HG02610 (cell line): Measurements from ENCODE around the gene VTN.
"Not testable (repeated sequence)": the region's sequence is repeated elsewhere in the genome, so short reads cannot be mapped to it uniquely, and the experiment has no call there.

Experiments used
- ATAC-seq: cut with Tn5 transposase; IDR thresholded peaks from one replicate; pipeline ENCODE4 v1.9.1; 2021; ENCODE audit warnings: mild to moderate bottlenecking, moderate library complexity; ENCODE audit not compliant: unreplicated experiment

VTN gene

GRCh38 chr17:28344011-28344410 lies 26.1 kb downstream of the VTN start:
- ATAC-seq = no peak

- no peak for ATAC-seq
These were observed 26.6 kb downstream of the VTN start for GRCh38 chr17:28343491-28343932.

DNA sequence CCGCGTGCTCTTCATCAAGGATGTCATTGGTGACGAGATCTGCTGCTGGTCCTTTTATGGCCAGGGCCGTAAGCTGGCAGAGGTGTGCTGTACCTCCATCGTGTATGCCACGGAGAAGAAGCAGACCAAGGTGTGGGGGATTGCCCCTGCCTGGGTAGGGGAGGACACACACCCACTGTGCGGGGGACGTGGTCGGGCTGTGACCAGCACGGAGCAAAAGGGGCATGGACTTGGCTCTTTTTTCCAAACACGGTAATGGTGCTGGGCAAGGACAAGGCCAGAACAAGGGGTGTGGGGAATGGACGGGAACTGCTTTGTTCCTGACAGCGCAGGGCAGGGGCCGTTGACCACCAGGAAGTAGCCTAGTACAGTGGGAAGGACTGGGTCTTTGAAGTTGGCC lies 27.8 kb downstream of the VTN start:
- no peak for ATAC-seq

- no peak for ATAC-seq
These were observed 28.6 kb downstream of the VTN start for GRCh38 chr17:28341516-28341915.

DNA sequence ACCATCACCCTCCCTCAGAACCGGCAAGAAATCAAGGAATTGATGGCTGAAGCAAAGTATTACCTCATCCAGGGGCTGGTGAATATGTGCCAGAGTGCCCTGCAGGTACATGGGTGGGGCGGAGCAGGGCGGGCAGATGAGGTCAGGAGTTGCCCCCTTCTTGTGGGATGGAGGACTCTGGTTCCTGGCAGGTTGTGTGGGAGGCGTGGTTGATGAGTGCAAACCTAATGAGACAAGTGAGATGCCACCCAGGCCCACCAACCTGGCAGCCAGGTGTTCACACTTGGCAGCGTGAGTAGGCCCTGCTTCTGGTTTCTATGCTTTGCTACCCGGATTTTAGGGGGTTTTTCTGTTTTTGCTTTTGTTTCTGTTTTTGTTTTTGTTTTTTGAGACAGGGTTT lies 29.7 kb downstream of the VTN start:
- ATAC-seq = no peak

DNA sequence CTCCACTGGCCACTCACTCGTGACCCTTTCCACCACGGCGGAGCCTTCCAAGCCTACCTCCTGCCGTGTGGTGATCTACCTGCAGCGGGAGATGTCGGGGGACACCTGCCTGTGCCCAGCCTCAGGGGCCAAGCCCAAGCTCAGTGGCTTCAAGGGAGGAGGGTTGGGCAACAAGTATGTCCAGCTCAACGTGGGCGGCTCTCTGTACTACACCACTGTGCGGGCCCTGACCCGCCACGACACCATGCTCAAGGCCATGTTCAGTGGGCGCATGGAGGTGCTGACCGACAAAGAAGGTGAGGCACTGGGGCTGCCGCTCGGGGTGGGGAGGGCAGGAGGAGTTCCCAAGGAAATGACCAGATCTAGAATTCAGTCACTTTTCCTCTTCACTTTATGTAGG lies 30.7 kb downstream of the VTN start:
- ATAC-seq = no peak

DNA sequence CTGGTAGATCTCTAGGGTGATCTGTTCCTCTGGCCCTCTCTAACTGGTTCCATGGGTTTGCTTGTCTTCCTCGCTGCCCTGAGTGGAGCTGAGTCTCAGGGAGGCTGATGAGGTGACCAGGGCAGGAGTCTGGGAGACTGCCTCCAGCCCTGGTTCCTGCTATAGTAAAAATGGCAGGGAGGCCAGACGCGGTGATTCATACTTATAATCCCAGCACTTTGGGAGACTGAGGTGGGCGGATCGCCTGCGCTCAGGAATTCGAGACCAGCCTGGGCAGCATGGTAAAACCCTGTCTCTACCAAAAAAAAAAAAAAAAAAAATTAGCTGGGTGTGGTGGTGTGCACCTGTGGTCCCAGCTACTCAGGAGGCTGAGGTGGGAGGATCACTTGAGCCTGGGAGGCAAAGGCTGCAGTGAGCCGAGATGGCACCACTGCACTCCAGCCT lies 31.3 kb downstream of the VTN start:
- not testable (repeated sequence) for ATAC-seq

DNA sequence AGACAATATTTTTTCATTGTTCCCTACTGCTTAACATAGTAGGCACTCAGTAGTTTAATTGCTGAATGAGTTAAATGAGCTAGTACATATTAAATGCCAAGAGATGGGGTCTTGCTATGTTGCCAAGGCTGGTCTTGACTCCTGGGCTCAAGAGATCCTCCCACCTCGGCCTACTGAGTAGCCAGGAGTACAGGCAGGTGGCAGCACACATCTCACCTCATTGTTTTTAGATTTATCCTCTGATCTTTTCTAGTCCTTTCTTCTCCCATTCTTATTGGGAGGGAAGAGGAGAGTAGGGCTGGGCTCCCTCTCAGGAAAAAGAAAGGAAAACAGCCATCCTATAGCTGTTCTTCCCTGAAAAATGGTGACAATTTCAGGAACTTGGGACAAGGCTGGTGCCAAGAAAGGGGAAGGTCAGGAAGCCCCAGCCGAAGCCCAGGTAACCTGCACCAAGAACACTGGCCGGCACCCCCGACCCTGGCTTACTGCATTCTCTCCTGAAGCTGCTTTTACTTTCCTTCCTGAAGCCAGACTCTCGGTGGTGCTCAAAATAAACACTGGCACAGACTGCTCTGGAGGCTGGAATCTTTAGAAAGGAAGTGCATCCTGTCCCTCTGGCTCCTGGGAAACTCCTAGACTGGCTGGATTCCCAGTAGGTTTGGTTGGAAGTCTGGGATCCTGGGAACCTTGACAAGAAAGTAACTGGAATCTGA lies 31.9 kb downstream of the VTN start:
- ATAC-seq = no peak

DNA sequence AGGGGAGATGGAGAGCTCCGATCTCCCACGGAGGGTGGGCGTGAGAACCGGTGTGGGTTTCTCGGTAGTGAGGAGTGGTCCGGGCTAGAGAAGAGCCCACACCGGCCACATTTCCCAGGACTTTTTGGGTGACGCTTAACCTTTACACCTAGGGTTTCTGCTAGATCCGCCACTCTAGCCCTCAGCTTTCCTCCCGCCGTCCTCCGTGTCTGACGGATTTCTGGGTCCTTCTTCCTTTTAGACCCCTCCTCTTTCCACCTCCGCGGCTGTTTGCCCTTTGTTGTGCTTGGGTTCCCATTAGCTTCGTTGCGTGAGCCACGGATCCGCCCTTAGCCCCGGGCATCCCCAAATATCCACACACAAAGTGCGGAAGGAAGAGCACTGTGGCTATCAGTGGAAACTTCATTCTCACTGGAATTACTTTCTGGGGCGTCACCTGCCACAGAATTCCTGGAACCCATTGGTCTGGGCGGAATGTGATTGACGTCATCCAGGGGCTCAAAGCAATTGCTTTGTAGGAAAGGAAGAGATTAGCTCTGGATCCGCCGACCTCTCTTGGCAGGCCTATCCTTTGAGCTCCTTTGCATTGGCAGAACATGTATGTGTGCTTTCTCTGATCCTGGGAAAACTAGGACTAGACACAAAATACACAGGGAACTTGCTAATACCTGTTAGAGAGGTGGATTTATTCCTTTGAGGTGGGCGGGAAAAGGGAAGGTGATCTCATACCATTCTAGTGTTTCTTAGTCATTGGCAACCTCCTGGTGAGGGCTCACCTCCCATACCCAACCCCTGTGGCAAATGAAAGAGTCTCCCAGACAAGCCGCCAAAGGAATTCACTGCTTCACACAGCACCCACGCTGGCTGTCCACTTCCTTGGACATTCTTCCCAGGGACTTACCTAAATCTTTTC lies 33.9 kb downstream of the VTN start:
- no peak for ATAC-seq

DNA sequence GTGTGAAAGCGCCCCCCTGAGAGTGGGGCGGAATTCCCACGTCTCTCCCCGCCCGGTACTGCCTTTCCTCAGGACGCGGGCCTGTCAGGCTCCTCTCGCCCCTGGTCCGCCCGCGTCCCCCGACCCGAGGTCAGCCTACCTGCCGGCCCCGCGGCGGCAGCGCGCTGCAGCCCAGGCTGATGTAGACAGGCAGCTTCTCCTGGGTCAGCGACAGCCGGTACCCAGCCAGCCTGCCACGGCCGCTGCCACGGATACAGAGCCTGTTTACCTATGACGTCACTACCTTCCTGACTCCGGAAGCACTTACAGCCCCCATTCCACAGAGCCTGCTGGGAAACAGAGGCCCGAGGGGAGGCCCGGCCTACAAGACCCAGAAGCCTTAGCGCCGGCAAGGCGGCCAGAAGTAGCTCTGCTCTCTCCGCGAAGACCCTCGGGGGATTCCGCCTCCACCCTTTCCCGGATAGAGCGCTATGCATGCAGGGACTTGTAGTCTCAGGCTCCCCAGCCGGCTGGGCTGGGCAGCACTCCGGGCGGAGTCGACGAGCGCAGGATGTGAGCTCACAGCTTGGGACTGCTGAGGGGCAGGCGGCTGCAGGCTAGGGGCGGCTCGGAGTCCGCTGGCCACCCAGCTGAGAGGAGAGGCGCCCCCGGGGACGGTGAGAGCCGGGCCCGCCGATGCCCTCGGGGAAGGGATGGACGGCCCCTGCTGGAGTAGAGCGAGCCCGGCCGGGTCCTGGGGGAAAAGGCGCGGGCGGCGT lies 34.7 kb downstream of the VTN start, which contains the start of the genes IFT20 and TNFAIP1:
IFT20 (minus strand) TSS at position 272 of the 758 bp plus-strand sequence. CDS start 3,487 bp downstream, outside the sequence.
TNFAIP1 (plus strand) TSS at position 561 of the 758 bp plus-strand sequence. CDS start 3,761 bp downstream, outside the sequence.
- peak; percentile 95 for ATAC-seq

DNA sequence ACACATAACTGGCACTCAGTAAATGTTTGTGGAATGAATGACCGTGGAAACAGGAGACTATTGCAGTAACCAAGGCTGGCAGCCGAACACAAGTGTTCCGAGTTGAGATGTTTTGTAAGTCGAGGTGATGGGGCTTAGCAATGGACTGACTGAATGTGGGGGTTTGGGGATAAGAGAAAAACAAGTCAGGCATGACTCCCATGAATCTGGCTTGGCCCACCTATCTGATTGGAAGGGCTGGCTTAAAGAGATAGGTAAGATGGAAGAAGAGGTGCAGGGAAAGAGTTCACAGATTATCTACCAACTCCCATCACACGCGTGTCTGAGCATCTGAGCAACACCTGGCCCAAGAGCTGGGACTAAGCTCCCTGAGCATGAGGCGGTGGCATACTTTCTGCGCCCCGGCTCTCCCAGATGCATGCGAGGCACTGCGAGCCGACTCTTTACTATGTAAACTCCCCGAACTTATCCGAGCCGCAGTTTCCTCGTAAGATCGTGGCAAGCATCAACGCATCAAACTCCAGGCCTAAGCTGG lies 35.4 kb downstream of the VTN start:
- no peak for ATAC-seq

- ATAC-seq = no peak
These were observed 35.9 kb downstream of the VTN start for GRCh38 chr17:28334171-28334570.

DNA sequence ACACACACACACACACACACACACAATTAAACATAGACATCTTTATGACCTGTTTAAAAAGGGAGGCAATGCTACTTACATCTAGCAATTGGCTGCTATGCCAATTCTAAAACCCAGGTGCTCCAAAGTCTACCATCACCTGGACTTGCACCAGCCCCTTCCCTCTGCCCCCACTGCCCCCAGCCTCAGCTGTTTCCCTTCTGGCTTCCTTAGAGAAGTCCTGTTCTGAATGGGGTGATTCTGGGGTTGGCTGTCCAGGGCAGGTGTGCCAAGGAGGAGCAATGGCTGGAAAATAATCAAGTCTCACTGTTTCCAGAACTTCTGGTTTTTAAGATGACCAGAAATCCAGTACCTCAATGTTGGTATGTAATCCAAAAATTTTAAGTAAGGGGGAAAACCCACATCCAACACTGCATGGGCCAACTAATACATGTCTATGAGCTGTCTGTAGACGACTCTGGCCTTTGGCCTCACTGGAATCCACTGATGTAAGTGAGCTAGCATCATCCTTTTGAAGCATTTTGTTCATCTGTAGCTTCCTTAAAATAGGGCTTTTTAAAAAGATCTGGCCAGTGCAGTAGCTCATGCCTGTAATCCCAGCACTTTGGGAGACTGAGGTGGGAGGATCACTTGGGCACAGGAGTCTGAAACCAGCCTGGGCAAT lies 36.9 kb downstream of the VTN start:
- ATAC-seq = no peak

- no peak for ATAC-seq
These were observed 38.2 kb downstream of the VTN start for GRCh38 chr17:28331891-28332420.

DNA sequence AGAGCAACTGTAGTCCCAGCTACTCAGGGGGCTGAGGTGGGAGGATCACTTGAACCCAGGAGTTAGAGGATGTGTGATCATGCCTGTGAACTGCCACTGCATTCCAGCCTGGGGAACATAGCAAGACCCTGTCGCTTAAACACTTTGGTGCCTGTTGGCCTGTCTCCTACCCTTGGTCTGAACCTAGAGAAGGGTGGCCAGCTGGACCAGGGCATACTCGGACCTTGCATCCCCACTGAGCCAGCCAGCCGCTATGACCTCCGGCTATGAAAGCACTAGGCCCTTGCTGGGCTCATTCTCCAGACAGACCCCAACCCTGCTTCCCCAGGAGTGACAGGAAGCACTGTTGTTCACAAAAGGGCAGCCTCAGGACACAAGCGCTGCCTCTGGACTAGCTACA lies 39.4 kb downstream of the VTN start:
- no peak for ATAC-seq

DNA sequence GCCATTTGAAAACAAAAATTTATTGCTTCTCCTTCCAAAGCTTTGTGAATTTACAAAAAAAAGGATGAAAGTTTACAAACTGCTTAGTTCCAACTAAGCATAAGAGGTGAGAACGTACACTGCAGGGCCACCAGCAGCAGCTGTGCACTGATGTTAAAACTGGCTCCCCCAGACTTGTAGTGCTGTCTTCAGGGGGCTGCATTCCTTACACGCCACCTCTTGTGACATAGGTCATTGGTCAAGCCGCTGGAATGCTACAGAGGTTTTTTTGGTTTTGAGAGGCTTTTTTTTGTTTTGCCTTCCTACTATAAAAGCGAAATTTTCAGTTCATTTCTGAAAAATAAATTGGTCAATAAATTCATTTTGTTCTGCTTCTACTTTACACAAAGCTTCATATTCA lies 41.8 kb downstream of the VTN start:
- ATAC-seq = no peak

DNA sequence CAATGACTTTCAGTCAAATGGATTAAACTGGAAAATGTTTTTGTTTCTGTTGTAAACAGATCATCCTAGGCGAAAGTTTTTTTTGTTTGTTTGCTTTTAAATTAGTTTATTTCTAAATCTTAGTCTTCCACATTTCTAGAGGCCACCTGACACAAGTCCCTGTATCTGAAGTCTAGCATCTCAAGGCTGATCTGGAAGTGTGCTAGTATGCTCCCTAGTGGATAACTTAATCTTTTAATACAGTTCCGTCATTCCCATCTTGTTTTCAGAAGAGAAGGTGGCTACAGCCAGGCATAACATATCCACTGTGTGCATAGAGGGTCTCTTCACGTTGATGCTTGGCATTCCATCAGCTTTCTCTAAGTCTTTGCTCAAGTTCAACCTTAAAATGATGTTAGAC lies 42.4 kb downstream of the VTN start:
- no peak for ATAC-seq

DNA sequence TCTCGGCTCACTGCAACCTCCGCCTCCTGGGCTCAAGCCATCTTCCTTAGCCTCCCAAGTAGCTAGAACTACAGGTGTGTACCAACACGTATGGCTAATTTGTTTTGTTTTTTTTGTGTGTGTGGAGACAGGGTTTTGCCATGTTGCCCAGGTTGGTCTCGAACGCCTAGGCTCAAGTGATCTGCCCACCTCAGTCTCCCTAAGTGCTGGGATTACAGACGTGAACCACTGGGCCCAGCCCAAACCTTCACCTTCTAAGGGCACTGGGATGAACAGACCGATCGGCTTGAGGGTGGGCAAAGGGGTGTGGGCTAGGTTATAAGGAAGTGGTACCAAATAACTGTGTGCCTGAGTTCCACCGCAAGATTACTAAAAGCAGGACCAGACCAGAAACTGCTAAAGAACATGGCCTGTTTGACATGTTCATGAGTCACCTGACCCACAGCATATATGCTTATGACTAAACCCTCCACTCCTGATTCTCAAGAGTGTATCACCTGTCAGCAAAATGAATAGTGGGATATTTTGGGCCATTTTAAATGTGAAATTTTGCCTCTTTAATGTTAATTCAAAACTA lies 43.0 kb downstream of the VTN start:
- ATAC-seq = peak; percentile 79

DNA sequence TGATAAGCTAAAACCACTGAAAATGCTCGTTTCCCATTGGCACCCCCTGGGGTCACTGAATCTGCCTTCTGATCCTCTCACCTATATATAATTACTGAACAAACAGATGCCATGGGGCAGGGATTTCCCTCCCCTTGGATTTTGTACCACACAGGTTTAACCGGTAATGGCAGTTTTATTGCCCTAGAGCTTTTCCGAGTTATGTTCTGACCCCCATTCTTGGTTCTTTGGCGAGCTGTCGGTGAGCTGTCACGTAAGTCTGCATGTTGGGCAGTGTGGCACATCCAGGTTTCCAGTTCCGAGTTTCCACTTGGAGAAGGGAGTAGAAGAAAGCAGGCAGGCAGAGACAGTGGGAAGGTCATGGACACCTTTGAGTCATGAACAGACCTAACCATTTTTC lies 44.0 kb downstream of the VTN start:
- no peak for ATAC-seq

GRCh38 chr17:28325211-28325610 lies 44.9 kb downstream of the VTN start:
- ATAC-seq = no peak
